HTERT RPE-1 (cell line): Measurements from ENCODE around the gene PIAS2.

Experiments
- in situ Hi-C: fragments of 300-500 bp; cut with MboI; formaldehyde crosslinking; loops from 4 replicates; pipeline ENCODE4 v1.14.3; 2020; ENCODE audit warnings: low sequenced_read_pairs

PIAS2 gene

GRCh38 chr18:46767217-46767616 is 150.1 kb downstream of the PIAS2 start:
- in situ Hi-C loops = no loop called here

- in situ Hi-C loops = no loop called here
Measured at GRCh38 chr18:46764586-46764985, 152.7 kb downstream of the PIAS2 start.

- in situ Hi-C loops = no loop called here
Measured at GRCh38 chr18:46761059-46761769, 156.1 kb downstream of the PIAS2 start.

- in situ Hi-C loops = no loop called here
Measured at GRCh38 chr18:46759890-46760289, 157.4 kb downstream of the PIAS2 start.

GRCh38 chr18:46756559-46757201 is 160.6 kb downstream of the PIAS2 start, which contains the start of gene ST8SIA5:
Gene ST8SIA5 (minus strand): TSS chr18:46757053. CDS start chr18:46756508, 545 bp downstream.
- in situ Hi-C loops = no loop called here

GRCh38 chr18:46756025-46756558 is 161.2 kb downstream of the PIAS2 start:
- in situ Hi-C loops = no loop called here

- in situ Hi-C loops = no loop called here
Measured at GRCh38 chr18:46755315-46756024, 161.8 kb downstream of the PIAS2 start.

GRCh38 chr18:46754661-46755292 is 162.5 kb downstream of the PIAS2 start:
- in situ Hi-C loops = no loop called here

GRCh38 chr18:46754188-46754587 is 163.1 kb downstream of the PIAS2 start:
- in situ Hi-C loops = no loop called here
